Activated CD4-positive, alpha-beta T cell treated with anti-CD3 and anti-CD28 coated beads for 4 hours (primary cell): ENCODE results near the gene ADIG.

Source experiments
- DNase-seq, 2 donors: peaks; one replicate each; pipeline ENCODE4 v3.0.0-alpha.2; 2020

The ADIG gene

GRCh38 chr20:38581013-38581412, at the start of gene ADIG:
TSS of gene ADIG (plus strand) at chr20:38581197. CDS start at chr20:38581251, 54 bp downstream.
- DNase-seq, result no peak

- DNase-seq, result no peak
These were observed 46.2 kb upstream of the ADIG start for GRCh38 chr20:38534756-38535155.

GRCh38 chr20:38536310-38536709, 44.7 kb upstream of the ADIG start:
- DNase-seq, result no peak

GRCh38 chr20:38537176-38537575, 43.8 kb upstream of the ADIG start:
- DNase-seq, result no peak

GRCh38 chr20:38538789-38539188, 42.2 kb upstream of the ADIG start:
- DNase-seq, result no peak

- no peak for DNase-seq
These were observed 37.7 kb upstream of the ADIG start for GRCh38 chr20:38543014-38543906.

- DNase-seq, result no peak
These were observed 35.2 kb upstream of the ADIG start for GRCh38 chr20:38545771-38546170.

- DNase-seq, result no peak
These were observed 33.5 kb upstream of the ADIG start for GRCh38 chr20:38547288-38548085.

GRCh38 chr20:38548356-38549083, 32.5 kb upstream of the ADIG start:
- no peak for DNase-seq

- DNase-seq, result no peak
These were observed 30.7 kb upstream of the ADIG start for GRCh38 chr20:38550274-38550673.

- DNase-seq, result no peak
These were observed 29.9 kb upstream of the ADIG start for GRCh38 chr20:38551056-38551626.

- no peak for DNase-seq
These were observed 26.0 kb upstream of the ADIG start for GRCh38 chr20:38554986-38555385.

GRCh38 chr20:38555395-38555794, 25.6 kb upstream of the ADIG start:
- DNase-seq, result no peak

GRCh38 chr20:38557174-38557573, 23.8 kb upstream of the ADIG start:
- no peak for DNase-seq

- no peak for DNase-seq
These were observed 22.2 kb upstream of the ADIG start for GRCh38 chr20:38558596-38559360.

- DNase-seq, result no peak
These were observed 21.2 kb upstream of the ADIG start for GRCh38 chr20:38559764-38560163.

GRCh38 chr20:38563802-38564431, 17.1 kb upstream of the ADIG start:
- no peak for DNase-seq

- DNase-seq, result no peak
These were observed 16.3 kb upstream of the ADIG start for GRCh38 chr20:38564680-38565079.

GRCh38 chr20:38566036-38566598, 14.9 kb upstream of the ADIG start:
- no peak for DNase-seq

- DNase-seq, result no peak
These were observed 11.1 kb upstream of the ADIG start for GRCh38 chr20:38569747-38570525.
